GM20000 (cell line): Measurements from ENCODE around the gene PVR.

Experiments
- DNase-seq: peaks from one replicate; pipeline ENCODE4 v3.0.0; 2012; ENCODE audit warnings: low spot score
- TF ChIP-seq, protein P1 (sequence below): IDR thresholded peaks from 2 replicates; pipeline ENCODE4 v1.5.1; 2012; ENCODE audit warnings: mild to moderate bottlenecking, control low read depth; ENCODE audit errors: extremely low read depth, missing control alignments

PVR gene

GRCh38 chr19:44671400-44671799 lies 27.7 kb downstream of the PVR start, which contains the start of gene CEACAM19:
Gene CEACAM19, plus strand, starts transcription at chr19:44671482. Its CDS starts 450 bp downstream, at chr19:44671932.
- peak; percentile 44 for DNase-seq
- TF ChIP-seq, protein P1, sequence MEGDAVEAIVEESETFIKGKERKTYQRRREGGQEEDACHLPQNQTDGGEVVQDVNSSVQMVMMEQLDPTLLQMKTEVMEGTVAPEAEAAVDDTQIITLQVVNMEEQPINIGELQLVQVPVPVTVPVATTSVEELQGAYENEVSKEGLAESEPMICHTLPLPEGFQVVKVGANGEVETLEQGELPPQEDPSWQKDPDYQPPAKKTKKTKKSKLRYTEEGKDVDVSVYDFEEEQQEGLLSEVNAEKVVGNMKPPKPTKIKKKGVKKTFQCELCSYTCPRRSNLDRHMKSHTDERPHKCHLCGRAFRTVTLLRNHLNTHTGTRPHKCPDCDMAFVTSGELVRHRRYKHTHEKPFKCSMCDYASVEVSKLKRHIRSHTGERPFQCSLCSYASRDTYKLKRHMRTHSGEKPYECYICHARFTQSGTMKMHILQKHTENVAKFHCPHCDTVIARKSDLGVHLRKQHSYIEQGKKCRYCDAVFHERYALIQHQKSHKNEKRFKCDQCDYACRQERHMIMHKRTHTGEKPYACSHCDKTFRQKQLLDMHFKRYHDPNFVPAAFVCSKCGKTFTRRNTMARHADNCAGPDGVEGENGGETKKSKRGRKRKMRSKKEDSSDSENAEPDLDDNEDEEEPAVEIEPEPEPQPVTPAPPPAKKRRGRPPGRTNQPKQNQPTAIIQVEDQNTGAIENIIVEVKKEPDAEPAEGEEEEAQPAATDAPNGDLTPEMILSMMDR: no peak

DNA sequence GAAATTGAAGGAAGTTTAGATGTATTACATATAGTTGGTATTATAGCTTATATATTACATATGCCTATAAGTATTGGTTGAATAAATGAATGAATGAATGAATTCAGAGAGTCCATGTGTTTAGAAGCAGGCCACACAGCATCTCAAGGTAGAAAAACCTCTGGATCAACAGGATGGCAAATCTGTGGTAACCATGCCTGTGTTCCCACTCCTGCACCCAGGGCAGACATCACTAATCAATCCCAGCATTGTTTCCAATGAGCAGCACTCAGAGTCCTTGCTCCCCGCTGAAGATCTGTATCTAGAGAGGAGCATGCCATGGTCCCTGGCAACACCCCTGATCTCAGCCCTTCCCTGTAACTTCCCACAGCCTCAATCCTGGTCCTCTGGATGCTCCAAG lies 28.5 kb downstream of the PVR start:
- TF ChIP-seq, protein P1: no peak
- no peak for DNase-seq

DNA sequence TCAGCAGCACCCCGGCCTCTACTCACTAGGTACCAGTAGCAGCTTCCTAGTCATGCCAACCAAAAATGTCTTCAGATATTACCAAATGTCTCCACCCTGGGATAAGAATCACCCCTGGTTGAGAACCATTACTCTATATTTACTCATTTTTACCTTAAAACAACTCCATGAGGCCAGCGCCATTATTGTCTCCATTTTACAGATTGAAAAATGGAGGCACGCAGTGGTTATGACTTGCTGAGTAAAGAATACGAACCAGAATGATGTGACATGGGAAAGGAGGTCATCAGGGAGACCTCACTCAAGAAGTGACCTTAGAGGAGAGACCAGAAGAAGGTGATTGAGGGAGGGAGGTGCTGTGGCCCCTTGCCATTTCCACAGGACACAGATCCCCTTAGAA lies 29.8 kb downstream of the PVR start:
- TF ChIP-seq, protein P1: no peak
- no peak for DNase-seq

DNA sequence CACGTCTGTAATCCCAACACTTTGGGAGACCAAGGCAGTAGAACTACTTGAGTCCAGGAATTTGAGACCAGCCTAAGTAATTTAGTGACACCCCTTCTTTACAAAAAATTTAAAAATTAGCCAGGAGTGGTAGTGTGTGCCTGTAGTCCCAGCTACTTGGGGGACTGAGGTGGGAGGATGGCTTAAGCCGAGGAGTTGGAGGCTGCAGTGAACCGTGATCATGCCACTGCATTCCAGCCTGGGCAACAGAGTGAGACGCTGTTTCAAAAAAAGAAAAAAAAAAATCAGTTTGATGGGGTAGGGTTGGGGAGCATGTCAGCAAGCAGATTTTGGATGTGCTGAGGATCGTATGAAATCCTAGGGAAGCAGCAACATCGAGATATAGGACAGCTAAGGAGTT lies 31.8 kb downstream of the PVR start:
- TF ChIP-seq, protein P1: no peak
- DNase-seq: no peak

DNA sequence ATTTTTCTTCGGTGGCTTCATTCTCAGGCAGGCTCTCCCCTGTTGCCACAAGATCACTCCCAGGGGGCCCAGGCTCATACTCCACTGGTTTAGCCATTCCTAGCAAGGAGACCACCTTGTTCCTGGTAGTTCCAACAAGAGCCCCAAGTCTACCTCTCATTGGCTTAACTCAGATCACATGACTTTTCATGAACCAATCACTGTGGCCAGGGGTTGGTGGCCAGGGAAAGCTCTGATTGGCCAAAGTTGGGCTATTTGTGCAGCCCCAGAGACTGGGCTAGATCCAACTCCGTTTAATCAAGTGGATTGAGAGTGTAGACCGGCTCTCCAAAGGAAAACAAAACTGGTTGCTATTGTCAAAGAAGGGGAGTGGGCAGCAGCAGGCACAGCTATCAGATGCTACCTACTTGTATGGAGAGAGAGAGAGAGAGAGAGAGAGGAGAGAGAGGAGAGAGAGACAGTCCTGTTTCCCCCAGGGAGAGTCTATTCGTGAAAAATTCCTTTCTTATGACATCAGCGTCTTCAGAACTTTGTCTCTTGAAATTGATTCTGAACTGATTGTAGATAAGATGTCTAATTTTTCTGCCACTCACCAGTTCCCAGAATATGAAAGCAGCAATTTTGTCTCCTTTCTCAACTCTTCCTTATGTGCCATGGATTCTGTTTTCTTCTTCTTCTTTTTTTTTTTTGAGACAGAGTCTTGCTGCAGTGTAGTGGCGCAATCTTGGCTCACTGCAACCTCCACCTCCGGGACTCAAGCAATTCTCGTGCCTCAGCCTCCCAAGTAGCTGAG lies 33.5 kb downstream of the PVR start:
- DNase-seq: no peak
- TF ChIP-seq, protein P1: no peak

- TF ChIP-seq, protein P1: no peak
- no peak for DNase-seq
Measured at GRCh38 chr19:44680536-44680935, 36.8 kb downstream of the PVR start.

- TF ChIP-seq, protein P1: no peak
- no peak for DNase-seq
Measured at GRCh38 chr19:44681992-44682790, 38.5 kb downstream of the PVR start.
